ENCODE measurements around the gene NDUFB6.

GRCh38 chr9:32596936-32597335 lies 24.0 kb upstream of the NDUFB6 start:
- TF ChIP-seq POLR2A (IDR thresholded peaks at IDR 0.05) (no peak), CTCF (IDR thresholded peaks at IDR 0.05) (no peak)
